HG02678 (cell line): Measurements from ENCODE around the gene CTTN.

Source experiments
- ATAC-seq: cut with Tn5 transposase; IDR thresholded peaks from one replicate; pipeline ENCODE4 v1.9.1; 2021; ENCODE audit warnings: mild to moderate bottlenecking, moderate library complexity; ENCODE audit not compliant: unreplicated experiment

The CTTN gene

DNA sequence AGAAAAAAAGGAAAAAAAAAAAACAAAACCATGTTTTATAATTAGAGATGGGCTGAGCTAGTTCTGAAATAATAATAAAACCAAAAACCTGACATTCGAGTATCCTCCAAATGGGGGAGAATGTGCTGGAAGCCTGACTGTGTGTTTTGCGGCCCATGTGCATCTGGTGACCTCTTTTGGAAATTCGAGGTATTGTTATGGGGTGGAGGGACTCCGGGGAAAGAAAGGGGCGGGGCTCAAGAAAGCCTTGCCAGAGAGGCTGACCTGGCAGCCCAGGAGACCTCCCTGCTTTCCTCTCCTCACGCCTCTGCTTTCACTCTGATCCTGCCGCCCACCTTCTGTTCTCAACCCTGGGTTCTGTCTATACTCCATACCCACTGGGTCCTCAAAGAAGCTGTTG, 72.9 kb downstream of the CTTN start:
- no peak for ATAC-seq

DNA sequence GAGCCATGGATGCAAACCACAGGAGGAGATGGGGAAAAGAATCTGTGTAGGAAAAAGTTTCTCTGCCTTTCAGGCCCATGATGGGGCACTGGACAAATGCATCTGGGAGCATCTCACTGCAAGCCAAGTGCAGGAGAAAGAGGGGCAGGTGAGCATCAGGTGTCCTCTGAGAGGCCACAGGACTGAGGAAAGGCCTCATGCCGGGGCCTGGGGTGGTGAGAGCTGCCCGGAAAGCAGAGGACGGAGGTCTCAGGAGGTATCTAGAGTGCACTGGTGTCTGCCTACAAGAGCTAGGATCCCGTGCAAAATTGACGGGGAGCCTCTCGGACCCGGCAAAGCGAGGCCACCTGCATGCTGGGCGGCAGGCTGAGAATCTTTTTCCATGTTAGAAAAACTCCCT, 73.9 kb downstream of the CTTN start:
- ATAC-seq = no peak

- ATAC-seq = no peak
Observed at GRCh38 chr11:70473186-70473872, 75.0 kb downstream of the CTTN start.

- ATAC-seq = no peak
Observed at GRCh38 chr11:70473873-70474690, 75.8 kb downstream of the CTTN start.

- ATAC-seq = no peak
Observed at GRCh38 chr11:70474710-70475109, 76.4 kb downstream of the CTTN start.

DNA sequence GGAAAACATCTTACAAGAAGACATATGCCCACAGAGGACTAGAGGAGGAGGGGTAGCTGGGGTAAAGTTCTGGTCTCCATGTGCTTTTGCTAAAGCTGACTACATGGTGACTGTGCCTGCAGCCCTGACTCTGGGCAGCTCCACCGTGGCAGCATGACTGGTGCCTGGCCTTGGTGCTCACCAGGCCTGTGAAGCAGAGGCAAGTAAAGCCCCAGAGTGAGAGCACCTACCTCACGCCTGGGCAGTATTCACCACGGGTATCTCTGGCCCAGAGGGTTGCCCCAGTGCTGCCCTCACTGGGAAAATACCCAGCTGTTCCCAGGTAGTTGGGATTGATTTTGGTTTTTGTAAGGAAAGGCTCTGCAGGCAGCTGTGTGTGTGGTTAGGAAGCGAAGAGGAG, 78.3 kb downstream of the CTTN start:
- ATAC-seq = no peak

DNA sequence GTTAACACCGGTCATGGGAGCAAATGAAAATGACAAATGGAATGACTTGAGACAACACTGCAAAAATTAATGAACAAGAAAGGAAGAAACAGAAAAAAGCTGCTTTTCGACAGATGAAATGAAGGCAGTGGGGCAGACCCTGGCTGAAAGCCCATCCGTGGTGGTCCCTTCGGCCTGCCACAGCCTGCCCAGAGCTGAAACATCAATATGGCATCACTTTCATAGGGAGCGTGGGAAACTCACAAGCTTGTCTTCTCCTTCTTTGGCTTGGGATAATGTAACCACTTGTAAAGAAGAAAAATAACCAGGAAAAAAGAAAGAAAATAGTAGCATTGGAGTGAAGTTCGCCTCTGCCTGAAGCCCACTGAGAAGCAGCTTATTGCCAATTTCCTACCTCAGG, 78.8 kb downstream of the CTTN start:
- ATAC-seq = no peak

DNA sequence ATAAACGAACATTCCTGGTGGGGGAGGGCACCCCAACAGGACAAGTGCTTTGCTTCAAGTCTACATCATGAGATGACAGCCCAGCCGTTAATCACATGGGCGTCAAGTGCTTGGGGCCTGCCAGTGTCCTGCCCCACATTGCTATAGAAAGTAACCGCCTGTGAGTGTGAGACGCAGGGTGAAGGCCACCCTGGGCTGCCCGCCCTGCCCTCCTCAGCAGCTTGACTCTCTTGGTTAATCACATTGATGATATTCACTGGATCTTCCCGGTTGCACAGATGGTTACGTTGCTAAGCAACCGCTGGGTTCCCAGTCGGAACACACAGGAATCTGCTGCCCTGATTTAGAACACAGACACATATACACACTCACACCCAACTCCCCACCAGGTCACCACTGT, 79.3 kb downstream of the CTTN start:
- ATAC-seq = no peak

GRCh38 chr11:70478166-70478890, 80.0 kb downstream of the CTTN start:
- no peak for ATAC-seq

DNA sequence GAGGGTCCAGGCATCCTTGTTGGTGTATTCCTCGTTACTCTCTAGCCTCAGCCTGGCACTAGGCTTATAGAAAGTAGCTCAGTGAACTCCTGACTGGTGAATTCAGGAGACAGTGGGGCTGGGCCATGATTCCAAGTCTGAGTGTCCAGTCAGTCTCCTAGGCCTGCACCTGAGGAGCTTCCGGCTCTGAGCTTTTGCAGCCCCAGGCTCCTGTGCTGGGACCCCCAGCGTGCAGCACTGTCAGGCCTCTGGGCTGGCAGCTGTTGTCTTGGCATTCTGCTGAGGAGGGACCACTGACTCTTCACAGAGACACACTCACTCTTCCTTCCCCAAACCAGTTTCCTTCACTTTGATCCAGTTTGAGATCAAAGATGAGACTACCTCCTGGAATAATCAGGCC, 82.4 kb downstream of the CTTN start:
- no peak for ATAC-seq

GRCh38 chr11:70481625-70482528, 83.5 kb downstream of the CTTN start:
- ATAC-seq = no peak

DNA sequence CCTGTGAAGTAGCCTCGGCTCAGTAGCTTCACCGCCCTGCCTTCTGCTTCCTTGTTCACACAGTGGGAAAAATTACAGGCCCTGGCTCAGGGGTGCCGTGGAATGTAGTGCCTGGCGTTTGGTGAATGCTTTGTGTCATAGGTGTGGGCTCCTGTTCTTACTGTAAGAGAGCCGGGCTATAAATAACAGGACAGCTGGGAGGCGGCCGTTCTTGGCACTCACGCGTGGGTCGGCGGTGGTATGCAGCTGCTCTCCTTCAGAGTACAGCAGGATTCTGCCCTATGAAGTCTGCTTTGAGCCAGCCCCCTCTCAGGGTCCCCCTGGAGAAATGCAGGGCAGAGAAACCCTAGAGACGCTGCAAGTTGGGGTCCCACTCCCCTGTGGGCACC, 84.2 kb downstream of the CTTN start:
- ATAC-seq = no peak

- no peak for ATAC-seq
Observed at GRCh38 chr11:70483077-70483861, 84.9 kb downstream of the CTTN start.

GRCh38 chr11:70483917-70484316, 85.6 kb downstream of the CTTN start:
- ATAC-seq = no peak

GRCh38 chr11:70485326-70486025, 87.1 kb downstream of the CTTN start:
- no peak for ATAC-seq

DNA sequence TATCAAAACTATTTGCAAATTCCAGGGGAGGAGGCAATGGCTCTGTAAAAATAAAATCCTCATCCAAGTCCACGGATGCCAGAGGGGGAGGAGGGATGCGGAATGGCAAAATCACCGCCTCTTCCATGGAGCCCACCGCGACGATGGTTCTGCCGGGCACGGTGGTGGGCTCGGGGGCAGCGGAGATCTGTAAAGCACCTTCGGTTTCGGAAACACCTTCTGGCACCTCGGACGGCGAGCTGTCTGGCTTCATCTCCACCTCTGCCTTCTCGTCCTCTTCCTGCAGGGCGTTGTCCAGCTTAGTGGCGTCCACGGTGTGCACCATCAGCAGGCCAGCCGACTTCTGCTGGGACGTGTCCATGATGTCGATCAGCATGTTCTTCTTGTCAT, 87.7 kb downstream of the CTTN start:
- no peak for ATAC-seq
